ENCODE results near the gene MAGI2. TPM values are rescaled to one million over a fixed set of nuclear protein-coding genes. Genes with fewer than 3 reads are reported as not detected.

Gene MAGI2
- total RNA-seq, 2 experiments from 2014 or later = 0.14 to 0.19 TPM

GRCh38 chr7:78649236-78649635 lies 804.2 kb downstream of the MAGI2 start:
- Mint-ChIP-seq H3K36me3 (no peaks in the 10 kb centered on the region), H3K4me3 (no peak overlapping the region), H3K4me1 (no peaks in the 10 kb centered on the region), H3K27me3 (peaks cover 2% of the 10 kb centered on the region), H3K9me3 (peaks cover 3% of the 10 kb centered on the region), H3K27ac (no peak overlapping the region)
- DNase-seq (no peak), ATAC-seq (ENCODE audit: low read depth) (no peak)
- POLR2A ChIA-PET = no interaction called here

GRCh38 chr7:78642751-78643150 lies 810.7 kb downstream of the MAGI2 start:
- Mint-ChIP-seq H3K36me3 (no peaks in the 10 kb centered on the region), H3K4me3 (no peak overlapping the region), H3K27ac (no peak overlapping the region), H3K9me3 (no peaks in the 10 kb centered on the region), H3K4me1 (no peaks in the 10 kb centered on the region), H3K27me3 (peaks cover 2% of the 10 kb centered on the region)
- DNase-seq = no peak
- ATAC-seq (ENCODE audit: low read depth) = no peak
- POLR2A ChIA-PET = no interaction called here

GRCh38 chr7:78638364-78638763 lies 815.1 kb downstream of the MAGI2 start:
- Mint-ChIP-seq H3K4me1 (no peaks in the 10 kb centered on the region), H3K9me3 (no peaks in the 10 kb centered on the region), H3K27ac (no peak overlapping the region), H3K36me3 (no peaks in the 10 kb centered on the region), H3K27me3 (no peaks in the 10 kb centered on the region), H3K4me3 (no peak overlapping the region)
- DNase-seq (no peak), ATAC-seq (ENCODE audit: low read depth) (no peak)
- POLR2A ChIA-PET = no interaction called here

GRCh38 chr7:78636727-78637126 lies 816.7 kb downstream of the MAGI2 start:
- Mint-ChIP-seq H3K27me3 (no peaks in the 10 kb centered on the region), H3K36me3 (no peaks in the 10 kb centered on the region), H3K9me3 (no peaks in the 10 kb centered on the region), H3K4me1 (no peaks in the 10 kb centered on the region), H3K27ac (no peak overlapping the region), H3K4me3 (no peak overlapping the region)
- ATAC-seq (ENCODE audit: low read depth) (no peak), DNase-seq (no peak)
- POLR2A ChIA-PET = no interaction called here

GRCh38 chr7:78635026-78635793 lies 818.3 kb downstream of the MAGI2 start:
- ATAC-seq (ENCODE audit: low read depth) (no peak), DNase-seq (no peak)
- no peaks in the 10 kb centered on the region for H3K27me3 Mint-ChIP-seq
- H3K27ac Mint-ChIP-seq = no peak overlapping the region
- POLR2A ChIA-PET = no interaction called here
- no peaks in the 10 kb centered on the region for H3K4me1 Mint-ChIP-seq
- no peak overlapping the region for H3K4me3 Mint-ChIP-seq
- peaks cover 4% of the 10 kb centered on the region for H3K9me3 Mint-ChIP-seq
- H3K36me3 Mint-ChIP-seq = no peaks in the 10 kb centered on the region

- H3K9me3 Mint-ChIP-seq = peaks cover 4% of the 10 kb centered on the region
- POLR2A ChIA-PET = no interaction called here
- no peak for ATAC-seq (ENCODE audit: low read depth)
- no peaks in the 10 kb centered on the region for H3K4me1 Mint-ChIP-seq
- H3K27me3 Mint-ChIP-seq = no peaks in the 10 kb centered on the region
- H3K36me3 Mint-ChIP-seq = no peaks in the 10 kb centered on the region
- no peak overlapping the region for H3K4me3 Mint-ChIP-seq
- H3K27ac Mint-ChIP-seq = no peak overlapping the region
- no peak for DNase-seq
These were observed 819.4 kb downstream of the MAGI2 start for GRCh38 chr7:78634093-78634492.

- DNase-seq (no peak), ATAC-seq (ENCODE audit: low read depth) (no peak)
- no peak overlapping the region for H3K4me3 Mint-ChIP-seq
- no peaks in the 10 kb centered on the region for H3K36me3 Mint-ChIP-seq
- no peaks in the 10 kb centered on the region for H3K27me3 Mint-ChIP-seq
- H3K9me3 Mint-ChIP-seq = peaks cover 3% of the 10 kb centered on the region
- no peaks in the 10 kb centered on the region for H3K4me1 Mint-ChIP-seq
- H3K27ac Mint-ChIP-seq = no peak overlapping the region
- POLR2A ChIA-PET = no interaction called here
These were observed 832.5 kb downstream of the MAGI2 start for GRCh38 chr7:78620920-78621319.

- POLR2A ChIA-PET = no interaction called here
- Mint-ChIP-seq H3K36me3 (no peaks in the 10 kb centered on the region), H3K4me1 (no peaks in the 10 kb centered on the region)
These were observed 836.9 kb downstream of the MAGI2 start for GRCh38 chr7:78616539-78616938.

GRCh38 chr7:78609281-78609680 lies 844.2 kb downstream of the MAGI2 start:
- POLR2A ChIA-PET = no interaction called here
- H3K9me3 Mint-ChIP-seq = peaks cover 1% of the 10 kb centered on the region
- no peak for DNase-seq
- no peak for ATAC-seq (ENCODE audit: low read depth)
- H3K27ac Mint-ChIP-seq = no peak overlapping the region
- H3K4me3 Mint-ChIP-seq = no peak overlapping the region
- H3K4me1 Mint-ChIP-seq = no peaks in the 10 kb centered on the region
- H3K27me3 Mint-ChIP-seq = no peaks in the 10 kb centered on the region
- H3K36me3 Mint-ChIP-seq = no peaks in the 10 kb centered on the region

More at GRCh38 chr7:78616539-78616938, 836.9 kb downstream of the MAGI2 start:
- no peak for DNase-seq
- H3K4me3 Mint-ChIP-seq = no peak overlapping the region
- H3K27me3 Mint-ChIP-seq = no peaks in the 10 kb centered on the region
- ATAC-seq (ENCODE audit: low read depth) = no peak
- H3K27ac Mint-ChIP-seq = no peak overlapping the region
- no peaks in the 10 kb centered on the region for H3K9me3 Mint-ChIP-seq

- Mint-ChIP-seq H3K4me3 (no peak overlapping the region), H3K9me3 (peaks cover 1% of the 10 kb centered on the region), H3K27ac (no peak overlapping the region), H3K27me3 (no peaks in the 10 kb centered on the region), H3K36me3 (no peaks in the 10 kb centered on the region), H3K4me1 (no peaks in the 10 kb centered on the region)
- no peak for DNase-seq
- ATAC-seq (ENCODE audit: low read depth) = no peak
- POLR2A ChIA-PET = no interaction called here
These were observed 846.4 kb downstream of the MAGI2 start for GRCh38 chr7:78607099-78607498.

- Mint-ChIP-seq H3K4me1 (no peaks in the 10 kb centered on the region), H3K27me3 (no peaks in the 10 kb centered on the region), H3K36me3 (no peaks in the 10 kb centered on the region), H3K27ac (no peak overlapping the region), H3K4me3 (no peak overlapping the region), H3K9me3 (peaks cover 1% of the 10 kb centered on the region)
- POLR2A ChIA-PET = no interaction called here
- DNase-seq (no peak), ATAC-seq (ENCODE audit: low read depth) (no peak)
These were observed 848.3 kb downstream of the MAGI2 start for GRCh38 chr7:78605119-78605518.

GRCh38 chr7:78601728-78602127 lies 851.7 kb downstream of the MAGI2 start:
- no peaks in the 10 kb centered on the region for H3K4me1 Mint-ChIP-seq
- no peaks in the 10 kb centered on the region for H3K27me3 Mint-ChIP-seq
- no peak for DNase-seq
- H3K27ac Mint-ChIP-seq = no peak overlapping the region
- H3K4me3 Mint-ChIP-seq = no peak overlapping the region
- no peaks in the 10 kb centered on the region for H3K9me3 Mint-ChIP-seq
- ATAC-seq (ENCODE audit: low read depth) = no peak
- no peaks in the 10 kb centered on the region for H3K36me3 Mint-ChIP-seq
- POLR2A ChIA-PET = no interaction called here

- DNase-seq = no peak
- ATAC-seq (ENCODE audit: low read depth) = no peak
- POLR2A ChIA-PET = no interaction called here
- no peaks in the 10 kb centered on the region for H3K36me3 Mint-ChIP-seq
- H3K4me3 Mint-ChIP-seq = no peak overlapping the region
- H3K4me1 Mint-ChIP-seq = no peaks in the 10 kb centered on the region
- H3K27me3 Mint-ChIP-seq = no peaks in the 10 kb centered on the region
- H3K9me3 Mint-ChIP-seq = no peaks in the 10 kb centered on the region
- H3K27ac Mint-ChIP-seq = no peak overlapping the region
These were observed 859.3 kb downstream of the MAGI2 start for GRCh38 chr7:78594156-78594555.

GRCh38 chr7:78588393-78588792 lies 865.1 kb downstream of the MAGI2 start:
- POLR2A ChIA-PET = no interaction called here
- Mint-ChIP-seq H3K4me1 (no peaks in the 10 kb centered on the region), H3K27me3 (no peaks in the 10 kb centered on the region), H3K36me3 (no peaks in the 10 kb centered on the region), H3K9me3 (no peaks in the 10 kb centered on the region), H3K27ac (no peak overlapping the region), H3K4me3 (no peak overlapping the region)
- no peak for ATAC-seq (ENCODE audit: low read depth)
- DNase-seq = no peak

Measured in activated naive CD8-positive, alpha-beta T cell treated with anti-CD3 and anti-CD28 coated beads, Interleukin-2, amount 10 ng/mL, durations not matched to agents 7 days and 5 days (primary cell).